Activated naive CD4-positive, alpha-beta T cell treated with anti-CD3 and anti-CD28 coated beads for 36 hours (primary cell): ENCODE results near the gene PTP4A2. TPM values are rescaled to one million over a fixed set of nuclear protein-coding genes. Genes with fewer than 3 reads are reported as not detected.
"Not testable (repeated sequence)": the region's sequence is repeated elsewhere in the genome, so short reads cannot be mapped to it uniquely, and the experiment has no call there.

Experiments
- CTCF ChIA-PET: fragments of 350-600 bp; sonication (Branson Sonifier 250); formaldehyde crosslinking; loops from one replicate; lab custom pipeline; 2021; ENCODE audit warnings: antibody characterized with exemption; lab: Charles Lee
- DNase-seq: peaks from one replicate; pipeline ENCODE4 v3.0.0-alpha.2; 2020
- H3K27ac Mint-ChIP-seq: one replicate; pipeline ENCODE4 v1.8.0; 2021; ENCODE audit warnings: mild to moderate bottlenecking, mixed read lengths
- H3K27me3 Mint-ChIP-seq: one replicate; pipeline ENCODE4 v1.8.0; 2021; ENCODE audit warnings: low read depth, mixed read lengths
- H3K36me3 Mint-ChIP-seq: one replicate; pipeline ENCODE4 v1.8.0; 2021; ENCODE audit warnings: low read depth, mixed read lengths
- H3K4me1 Mint-ChIP-seq: one replicate; pipeline ENCODE4 v1.8.0; 2021; ENCODE audit warnings: low read depth, mixed read lengths
- H3K4me3 Mint-ChIP-seq: one replicate; pipeline ENCODE4 v1.8.0; 2021; ENCODE audit warnings: mild to moderate bottlenecking, moderate library complexity, mixed read lengths
- H3K9me3 Mint-ChIP-seq: one replicate; pipeline ENCODE4 v1.8.0; 2021; ENCODE audit warnings: mixed read lengths
- intact Hi-C: fragments of 100-400 bp; cut with micrococcal nuclease; formaldehyde crosslinking; loops from one replicate; pipeline ENCODE4 v1.15.1; 2023
- total RNA-seq, 2 experiments: library from RNA; stranded (reverse); gene quantifications; one replicate each; pipeline ENCODE4 v1.2.3, GENCODE V29; 2021

PTP4A2 gene
- total RNA-seq, 2 experiments from 2014 or later, result 240 to 263 TPM

- CTCF ChIA-PET, result interaction anchor here (0.6 to 3.3 kb wide), 6 partner anchors 10 to 117 kb away, joined by 3 to 11 read pairs (median 8); partner anchors contain the start of gene SPOCD1
- peak overlapping the region; percentile 99 for H3K27ac Mint-ChIP-seq
- intact Hi-C loops, result loop anchor here (5.0 to 10.0 kb wide), 4 partner anchors 638 to 1175 kb away; partner anchors contain the start of genes LAPTM5, PUM1, S100PBP and SNRNP40
- no peaks in the 10 kb centered on the region for H3K27me3 Mint-ChIP-seq
- H3K36me3 Mint-ChIP-seq, result peaks cover 41% of the 10 kb centered on the region
- peak; percentile 48 for DNase-seq
- H3K9me3 Mint-ChIP-seq, result no peaks in the 10 kb centered on the region
- peaks cover 71% of the 10 kb centered on the region for H3K4me1 Mint-ChIP-seq
- peak overlapping the region; percentile 99 for H3K4me3 Mint-ChIP-seq
Measured at GRCh38 chr1:31932491-31933316, 5.5 kb downstream of the PTP4A2 start.

GRCh38 chr1:31931593-31932225, 6.5 kb downstream of the PTP4A2 start:
- Mint-ChIP-seq H3K36me3 (peaks cover 38% of the 10 kb centered on the region), H3K9me3 (no peaks in the 10 kb centered on the region), H3K4me1 (peaks cover 81% of the 10 kb centered on the region), H3K27me3 (no peaks in the 10 kb centered on the region), H3K27ac (peak overlapping the region; percentile 99), H3K4me3 (peak overlapping the region; percentile 62)
- DNase-seq, result no peak
- intact Hi-C loops, result loop anchor here (5.0 to 10.0 kb wide), 4 partner anchors 637 to 1174 kb away; partner anchors contain the start of genes LAPTM5, PUM1, S100PBP and SNRNP40
- CTCF ChIA-PET, result interaction anchor here (0.7 to 1.4 kb wide), 5 partner anchors 8 to 32 kb away, joined by 3 to 6 read pairs (median 4); no protein-coding TSS in a partner anchor

- no peaks in the 10 kb centered on the region for H3K27me3 Mint-ChIP-seq
- H3K4me1 Mint-ChIP-seq, result peaks cover 83% of the 10 kb centered on the region
- H3K9me3 Mint-ChIP-seq, result no peaks in the 10 kb centered on the region
- peak overlapping the region; percentile 99 for H3K27ac Mint-ChIP-seq
- peak overlapping the region; percentile 62 for H3K4me3 Mint-ChIP-seq
- CTCF ChIA-PET, result interaction anchor here (0.7 to 1.4 kb wide), 5 partner anchors 8 to 33 kb away, joined by 3 to 6 read pairs (median 4); no protein-coding TSS in a partner anchor
- intact Hi-C loops, result loop anchor here (5.0 to 10.0 kb wide), 4 partner anchors 636 to 1174 kb away; partner anchors contain the start of genes LAPTM5, PUM1, S100PBP and SNRNP40
- DNase-seq, result no peak
- H3K36me3 Mint-ChIP-seq, result peaks cover 34% of the 10 kb centered on the region
Measured at GRCh38 chr1:31930836-31931592, 7.2 kb downstream of the PTP4A2 start.

- H3K27me3 Mint-ChIP-seq, result no peaks in the 10 kb centered on the region
- peaks cover 82% of the 10 kb centered on the region for H3K4me1 Mint-ChIP-seq
- H3K4me3 Mint-ChIP-seq, result peak overlapping the region; percentile 65
- CTCF ChIA-PET, result interaction anchor here (1.8 to 2.2 kb wide), 4 partner anchors 8 to 31 kb away, joined by 5 to 10 read pairs (median 6); no protein-coding TSS in a partner anchor
- H3K27ac Mint-ChIP-seq, result peak overlapping the region; percentile 91
- intact Hi-C loops, result loop anchor here (5.0 kb wide), 1 partner anchor 340 kb away; no protein-coding TSS in a partner anchor
- peaks cover 35% of the 10 kb centered on the region for H3K36me3 Mint-ChIP-seq
- DNase-seq, result no peak
- H3K9me3 Mint-ChIP-seq, result no peaks in the 10 kb centered on the region
Measured at GRCh38 chr1:31927661-31927980, 10.5 kb downstream of the PTP4A2 start.

- Mint-ChIP-seq H3K4me1 (peaks cover 82% of the 10 kb centered on the region), H3K9me3 (no peaks in the 10 kb centered on the region), H3K27ac (peak overlapping the region; percentile 91), H3K4me3 (peak overlapping the region; percentile 65), H3K27me3 (no peaks in the 10 kb centered on the region), H3K36me3 (peaks cover 38% of the 10 kb centered on the region)
- intact Hi-C loops, result loop anchor here (1.0 to 5.0 kb wide), 4 partner anchors 8 to 340 kb away; no protein-coding TSS in a partner anchor
- no peak for DNase-seq
- CTCF ChIA-PET, result interaction anchor here (0.8 to 2.2 kb wide), 8 partner anchors 8 to 36 kb away, joined by 3 to 10 read pairs (median 5); no protein-coding TSS in a partner anchor
Measured at GRCh38 chr1:31926853-31927660, 11.1 kb downstream of the PTP4A2 start.

- no peak for DNase-seq
- peaks cover 41% of the 10 kb centered on the region for H3K36me3 Mint-ChIP-seq
- peak overlapping the region; percentile 91 for H3K27ac Mint-ChIP-seq
- H3K4me1 Mint-ChIP-seq, result peaks cover 82% of the 10 kb centered on the region
- CTCF ChIA-PET, result interaction anchor here (0.6 to 2.2 kb wide), 11 partner anchors 9 to 38 kb away, joined by 3 to 10 read pairs (median 5); no protein-coding TSS in a partner anchor
- H3K4me3 Mint-ChIP-seq, result peak overlapping the region; percentile 65
- intact Hi-C loops, result loop anchor here (1.0 to 5.0 kb wide), 4 partner anchors 9 to 341 kb away; no protein-coding TSS in a partner anchor
- H3K27me3 Mint-ChIP-seq, result no peaks in the 10 kb centered on the region
- no peaks in the 10 kb centered on the region for H3K9me3 Mint-ChIP-seq
Measured at GRCh38 chr1:31926252-31926651, 11.9 kb downstream of the PTP4A2 start.

GRCh38 chr1:31925824-31926223, 12.3 kb downstream of the PTP4A2 start:
- CTCF ChIA-PET, result interaction anchor here (0.6 to 2.2 kb wide), 10 partner anchors 9 to 38 kb away, joined by 3 to 10 read pairs (median 5); no protein-coding TSS in a partner anchor
- Mint-ChIP-seq H3K36me3 (peaks cover 43% of the 10 kb centered on the region), H3K27ac (peak overlapping the region; percentile 93), H3K4me1 (peaks cover 84% of the 10 kb centered on the region), H3K4me3 (peak overlapping the region; percentile 69)
- not testable (repeated sequence) for H3K27me3 Mint-ChIP-seq, H3K9me3 Mint-ChIP-seq, DNase-seq
- intact Hi-C loops, result loop anchor here (1.0 to 5.0 kb wide), 4 partner anchors 9 to 341 kb away; no protein-coding TSS in a partner anchor

- Mint-ChIP-seq H3K9me3 (no peaks in the 10 kb centered on the region), H3K27ac (peak overlapping the region; percentile 93), H3K27me3 (no peaks in the 10 kb centered on the region), H3K4me3 (peak overlapping the region; percentile 69), H3K4me1 (peaks cover 80% of the 10 kb centered on the region), H3K36me3 (peaks cover 42% of the 10 kb centered on the region)
- intact Hi-C loops, result loop anchor here (5.0 kb wide), 1 partner anchor 342 kb away; no protein-coding TSS in a partner anchor
- CTCF ChIA-PET, result interaction anchor here (0.6 to 1.3 kb wide), 2 partner anchors 36 to 146 kb away, joined by 3 read pairs; no protein-coding TSS in a partner anchor
- DNase-seq, result no peak
Measured at GRCh38 chr1:31924839-31925238, 13.3 kb downstream of the PTP4A2 start.

- no peak for DNase-seq
- H3K9me3 Mint-ChIP-seq, result no peaks in the 10 kb centered on the region
- no peaks in the 10 kb centered on the region for H3K27me3 Mint-ChIP-seq
- peaks cover 43% of the 10 kb centered on the region for H3K36me3 Mint-ChIP-seq
- peak overlapping the region; percentile 93 for H3K27ac Mint-ChIP-seq
- peaks cover 83% of the 10 kb centered on the region for H3K4me1 Mint-ChIP-seq
- CTCF ChIA-PET, result interaction anchor here (0.6 to 1.7 kb wide), 6 partner anchors 14 to 108 kb away, joined by 3 to 5 read pairs (median 3); partner anchors contain the start of genes PTP4A2 and SPOCD1
- intact Hi-C loops, result no loop called here
- H3K4me3 Mint-ChIP-seq, result peak overlapping the region; percentile 26
Measured at GRCh38 chr1:31923901-31924535, 14.2 kb downstream of the PTP4A2 start.

GRCh38 chr1:31920956-31921355, 17.2 kb downstream of the PTP4A2 start:
- Mint-ChIP-seq H3K4me1 (peaks cover 70% of the 10 kb centered on the region), H3K27me3 (no peaks in the 10 kb centered on the region), H3K9me3 (no peaks in the 10 kb centered on the region), H3K4me3 (no peak overlapping the region), H3K27ac (peak overlapping the region; percentile 83), H3K36me3 (peaks cover 43% of the 10 kb centered on the region)
- CTCF ChIA-PET, result interaction anchor here (0.6 kb wide), 1 partner anchor 15 kb away, joined by 3 read pairs; no protein-coding TSS in a partner anchor
- DNase-seq, result no peak
- intact Hi-C loops, result no loop called here
